Right cardiac atrium (tissue), 5 donors: Measurements from ENCODE around the gene FANCC. TPM values are rescaled to one million over a fixed set of nuclear protein-coding genes. Genes with fewer than 3 reads are reported as not detected.
A peak's percentile ranks its signal among the peaks of the same experiment; 100 is the strongest.

ENCODE experiments used
- ATAC-seq, 2 donors: fragments of 200-7000 bp; cut with Tn5 transposase; one replicate each; pipeline versions ENCODE4 v1.8.0 to v1.9.1; 2020; ENCODE audit warnings: moderate library complexity in 2 of 2, mild to moderate bottlenecking in 1 of 2
- DNase-seq, 3 donors: peaks; one replicate each; pipeline ENCODE4 v3.0.0-alpha.2; 2020
- H3K27ac ChIP-seq: one replicate; pipeline ENCODE4 v1.5.1; 2013; ENCODE audit warnings: mild to moderate bottlenecking, low read length, control low read depth, moderate library complexity
- H3K27me3 ChIP-seq: one replicate; pipeline ENCODE4 v1.6.1; 2013; ENCODE audit not compliant: control insufficient read depth, insufficient read depth
- H3K4me1 ChIP-seq: one replicate; pipeline ENCODE4 v1.6.1; 2013; ENCODE audit warnings: low read length; ENCODE audit not compliant: control insufficient read depth, insufficient read depth
- H3K4me3 ChIP-seq: one replicate; pipeline ENCODE4 v1.5.1; 2013; ENCODE audit warnings: low read length, control low read depth
- H3K9me3 ChIP-seq: one replicate; pipeline ENCODE4 v1.6.1; 2013; ENCODE audit warnings: low read length; ENCODE audit not compliant: control insufficient read depth
- WGBS: extraction: QIAGEN DNeasy Blood & Tissue Kit; methylation state at CpG from one replicate; pipeline ENCODE4 v1.1.7; 2013; 5-methylcytosine and 5-hydroxymethylcytosine counted together
- intact Hi-C, 4 donors: fragments of 100-400 bp; cut with DNase I; formaldehyde crosslinking; loops; one replicate each; pipeline versions ENCODE4 v1.11.0 to v1.14.0; 2022 to 2023
- polyA plus RNA-seq: library from polyadenylated mRNA; stranded (reverse); fragments of 200-250 nt; gene quantifications from one replicate; pipeline ENCODE4 v1.2.3, GENCODE V29; 2013
- total RNA-seq, 4 donors: library from RNA; stranded (reverse); fragmentation: NEBNext Ultra II Directional; extraction: Animal tissue kit (Norgen Biotek cat#: 25700); gene quantifications; one replicate each; pipeline ENCODE4 v1.2.1, GENCODE V29; 2021
- donor health status: healthy with polysubstance abuse.
- donor health status: DM: no; HTN: yes; CAD: no.
- donor health status: DM: no; HTN: no; CAD: no.
- donor health status: DM: no; HTN: yes; CAD: no; lungs with severe emphysema.
- donor health status: DM: yes; HTN: yes; CAD: no.

FANCC gene
- total and polyA plus RNA-seq, 5 donors = 3.2 to 6.6 (median 4.3) TPM

GRCh38 chr9:95266649-95267048 is 50.9 kb downstream of the FANCC start:
- WGBS = 91% methylated on average over 5 of the region's 5 CpGs
- ATAC-seq = no peak
- H3K4me3 ChIP-seq = no peak overlapping the region
- DNase-seq = no peak
- H3K27me3 ChIP-seq = no peaks in the 10 kb centered on the region
- H3K9me3 ChIP-seq = no peaks in the 10 kb centered on the region
- H3K4me1 ChIP-seq = peaks cover 1% of the 10 kb centered on the region
- intact Hi-C loops = no loop called here
- no peak overlapping the region for H3K27ac ChIP-seq

DNA sequence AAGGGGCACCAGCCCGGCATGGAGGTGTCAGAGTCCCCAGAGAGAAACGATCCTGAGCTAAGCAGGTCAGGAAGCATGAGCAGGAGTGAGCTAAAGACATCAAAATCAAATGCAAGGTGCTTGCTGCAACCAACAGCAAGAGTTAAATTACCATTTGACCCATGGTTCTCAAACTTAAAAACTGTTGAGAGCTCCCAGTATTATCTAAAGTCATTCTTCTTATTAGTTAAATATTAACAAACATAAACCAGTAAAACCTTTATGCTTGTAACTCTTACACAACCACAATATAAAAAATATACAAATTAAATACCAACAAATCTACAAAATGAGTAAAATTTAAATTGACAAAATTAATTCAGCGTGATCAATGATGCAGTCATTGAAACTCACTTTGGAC is 51.5 kb downstream of the FANCC start:
- DNase-seq = no peak
- Histone ChIP-seq H3K4me3 (no peak overlapping the region), H3K4me1 (peaks cover 1% of the 10 kb centered on the region), H3K9me3 (no peaks in the 10 kb centered on the region), H3K27ac (no peak overlapping the region), H3K27me3 (no peaks in the 10 kb centered on the region)
- 61% methylated on average over 3 of the region's 3 CpGs for WGBS
- no peak for ATAC-seq
- intact Hi-C loops = no loop called here

- peaks cover 1% of the 10 kb centered on the region for H3K4me1 ChIP-seq
- no peak overlapping the region for H3K4me3 ChIP-seq
- no peak overlapping the region for H3K27ac ChIP-seq
- intact Hi-C loops = no loop called here
- 76% methylated on average over 5 of the region's 5 CpGs for WGBS
- DNase-seq = no peak
- H3K27me3 ChIP-seq = no peaks in the 10 kb centered on the region
- H3K9me3 ChIP-seq = no peaks in the 10 kb centered on the region
- no peak for ATAC-seq
These were observed 52.4 kb downstream of the FANCC start for GRCh38 chr9:95264954-95265615.

DNA sequence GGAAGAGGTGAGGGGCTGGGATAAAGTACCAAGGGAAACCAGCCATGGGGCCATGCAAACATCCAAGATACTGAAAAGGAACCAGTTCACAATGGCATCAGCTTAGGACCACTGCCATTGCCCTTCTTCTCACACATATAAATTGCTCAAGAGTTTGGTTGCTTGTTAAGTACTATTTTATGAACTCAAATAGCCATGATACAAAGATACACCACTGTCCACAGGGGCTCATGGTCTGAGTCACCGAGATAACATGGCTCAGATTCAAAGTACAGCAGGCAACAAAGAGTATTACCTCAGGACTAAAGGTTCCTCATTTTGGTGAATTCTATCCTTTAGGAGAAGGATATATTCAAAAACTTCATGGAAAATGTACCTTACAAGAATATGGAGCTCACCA is 55.6 kb downstream of the FANCC start:
- DNase-seq (no peak), ATAC-seq (peak in 1 of 2 donors; percentile 14)
- H3K9me3 ChIP-seq = no peaks in the 10 kb centered on the region
- intact Hi-C loops = no loop called here
- H3K27ac ChIP-seq = no peak overlapping the region
- no peak overlapping the region for H3K4me3 ChIP-seq
- H3K27me3 ChIP-seq = no peaks in the 10 kb centered on the region
- H3K4me1 ChIP-seq = peaks cover 1% of the 10 kb centered on the region
- 72% methylated on average over 1 of the region's 1 CpG for WGBS

DNA sequence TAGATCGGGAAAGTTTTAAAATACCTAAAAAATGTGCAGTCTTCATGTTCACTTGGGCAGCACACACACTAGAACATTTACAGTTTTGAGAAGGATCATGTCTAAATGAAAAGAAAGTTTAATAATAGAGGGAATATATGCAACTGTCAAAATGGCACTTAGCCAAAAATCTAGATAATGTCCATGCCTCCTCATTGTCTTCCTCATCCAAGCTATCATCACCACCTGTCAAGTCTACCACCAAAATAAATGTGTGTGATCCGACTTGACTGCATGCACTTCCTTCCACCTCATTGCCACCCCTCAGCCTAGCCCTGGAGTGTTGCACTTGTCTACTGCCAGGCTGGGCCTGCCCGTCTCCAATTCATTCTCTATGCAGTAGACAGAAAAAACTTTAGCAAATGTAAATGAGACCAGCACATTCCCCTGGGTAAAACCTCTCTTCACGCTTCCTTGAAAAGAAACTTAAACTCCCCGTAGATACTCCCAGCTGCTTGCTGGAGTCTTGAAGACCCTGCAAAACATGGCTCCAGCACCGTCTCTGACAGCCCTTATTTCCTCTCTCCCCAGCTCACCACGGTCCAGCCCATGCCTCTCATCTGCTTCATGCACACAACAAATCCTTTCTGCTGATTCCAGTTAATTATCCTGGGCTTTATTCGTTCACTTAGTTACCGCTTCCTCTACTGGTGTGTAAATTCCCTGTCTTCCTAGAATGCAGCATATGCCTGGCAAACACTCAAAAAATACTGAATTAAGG is 66.9 kb downstream of the FANCC start:
- intact Hi-C loops = no loop called here
- WGBS = 55% methylated on average over 9 of the region's 9 CpGs
- no peaks in the 10 kb centered on the region for H3K27me3 ChIP-seq
- no peak overlapping the region for H3K4me3 ChIP-seq
- H3K4me1 ChIP-seq = no peaks in the 10 kb centered on the region
- ATAC-seq (no peak), DNase-seq (no peak)
- no peaks in the 10 kb centered on the region for H3K9me3 ChIP-seq
- no peak overlapping the region for H3K27ac ChIP-seq

- Histone ChIP-seq H3K27ac (no peak overlapping the region), H3K27me3 (no peaks in the 10 kb centered on the region), H3K4me3 (no peak overlapping the region), H3K4me1 (no peaks in the 10 kb centered on the region), H3K9me3 (no peaks in the 10 kb centered on the region)
- intact Hi-C loops = no loop called here
- no peak for DNase-seq
- WGBS = 70% methylated on average over 2 of the region's 2 CpGs
- ATAC-seq = no peak
These were observed 67.5 kb downstream of the FANCC start for GRCh38 chr9:95249986-95250385.

DNA sequence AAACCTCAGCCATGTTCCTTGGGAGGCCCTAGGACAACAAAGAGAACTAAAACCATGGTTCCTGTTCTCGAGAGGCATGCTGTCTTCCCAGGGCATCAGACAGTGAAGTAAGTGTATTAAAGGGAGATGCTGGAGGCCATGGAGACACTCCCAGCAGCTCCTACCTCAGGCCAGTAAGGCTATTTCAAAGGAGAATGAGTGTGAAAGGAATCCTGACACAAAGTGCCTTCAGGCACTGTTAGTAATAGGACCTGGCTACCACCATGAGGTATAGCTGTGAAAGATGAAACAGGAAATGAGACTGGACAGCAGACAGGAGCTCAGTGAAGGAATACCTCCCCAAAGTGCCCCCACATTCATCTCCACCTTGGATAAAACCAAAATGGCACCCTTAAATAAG is 71.0 kb downstream of the FANCC start:
- DNase-seq = no peak
- no peak for ATAC-seq
- H3K27ac ChIP-seq = no peak overlapping the region
- intact Hi-C loops = no loop called here
- no peaks in the 10 kb centered on the region for H3K27me3 ChIP-seq
- no peaks in the 10 kb centered on the region for H3K9me3 ChIP-seq
- no peak overlapping the region for H3K4me3 ChIP-seq
- 94% methylated on average over 1 of the region's 1 CpG for WGBS
- H3K4me1 ChIP-seq = no peaks in the 10 kb centered on the region

DNA sequence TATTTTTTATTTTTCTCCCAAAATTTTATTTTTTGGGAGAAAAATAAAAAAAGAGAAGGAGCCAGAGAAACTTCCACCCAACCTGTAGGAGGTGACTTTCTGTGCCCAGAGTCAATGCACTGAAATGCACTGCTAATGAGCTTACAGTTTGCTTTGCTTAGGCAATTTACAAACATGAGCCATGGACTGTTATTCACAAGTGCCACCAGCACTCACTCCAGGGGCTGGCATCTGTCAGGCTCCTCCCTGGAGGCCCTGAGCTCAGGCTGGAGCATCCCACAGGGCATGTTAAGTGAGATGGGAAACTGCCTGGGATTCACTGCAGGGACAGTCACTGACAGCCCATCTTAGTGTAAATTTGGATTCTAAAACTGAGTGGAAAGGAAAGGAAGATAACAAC is 74.9 kb downstream of the FANCC start:
- intact Hi-C loops = no loop called here
- DNase-seq (no peak), ATAC-seq (no peak)
- Histone ChIP-seq H3K9me3 (no peaks in the 10 kb centered on the region), H3K27ac (no peak overlapping the region), H3K4me1 (no peaks in the 10 kb centered on the region), H3K27me3 (no peaks in the 10 kb centered on the region), H3K4me3 (no peak overlapping the region)

DNA sequence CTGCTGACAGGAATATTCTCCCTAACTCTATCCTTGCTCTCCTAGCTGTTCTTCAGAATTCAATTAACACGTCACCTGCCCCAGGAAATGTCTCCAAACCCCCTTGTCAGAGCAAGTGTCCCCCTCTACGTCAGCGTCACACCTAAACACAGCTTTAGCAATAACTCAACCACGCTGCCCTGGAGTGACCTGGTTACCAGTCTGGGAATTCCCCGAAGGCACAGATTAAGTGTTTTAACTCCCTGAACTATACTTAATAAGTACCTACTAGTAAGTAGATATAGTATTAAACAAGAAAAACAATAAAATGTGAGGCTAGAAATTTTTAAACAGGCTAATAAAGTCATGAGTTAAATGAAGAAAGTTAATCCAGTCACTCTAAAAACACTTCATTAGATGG is 78.4 kb downstream of the FANCC start:
- Histone ChIP-seq H3K27ac (no peak overlapping the region), H3K4me3 (no peak overlapping the region), H3K4me1 (no peaks in the 10 kb centered on the region), H3K27me3 (no peaks in the 10 kb centered on the region), H3K9me3 (no peaks in the 10 kb centered on the region)
- DNase-seq = no peak
- intact Hi-C loops = no loop called here
- WGBS = 98% methylated on average over 5 of the region's 5 CpGs
- ATAC-seq = no peak

GRCh38 chr9:95237336-95237735 is 80.2 kb downstream of the FANCC start:
- DNase-seq = no peak

GRCh38 chr9:95230046-95230445 is 87.5 kb downstream of the FANCC start:
- Histone ChIP-seq H3K27ac (no peak overlapping the region), H3K9me3 (no peaks in the 10 kb centered on the region), H3K4me3 (no peak overlapping the region), H3K27me3 (no peaks in the 10 kb centered on the region), H3K4me1 (no peaks in the 10 kb centered on the region)
- WGBS = 95% methylated on average over 6 of the region's 6 CpGs
- ATAC-seq (no peak), DNase-seq (no peak)
- intact Hi-C loops = no loop called here

More at GRCh38 chr9:95237336-95237735, 80.2 kb downstream of the FANCC start:
- H3K4me1 ChIP-seq = no peaks in the 10 kb centered on the region
- H3K27ac ChIP-seq = no peak overlapping the region
- intact Hi-C loops = no loop called here
- no peak for ATAC-seq
- 93% methylated on average over 7 of the region's 7 CpGs for WGBS
- no peaks in the 10 kb centered on the region for H3K9me3 ChIP-seq
- no peaks in the 10 kb centered on the region for H3K27me3 ChIP-seq
- H3K4me3 ChIP-seq = no peak overlapping the region
